Neural progenitor cell (in vitro differentiated cells): ENCODE data around the gene OAS3.

Experiments
- CTCF ChIP-seq: fragments of 200-600 bp; sonication (generic); IDR thresholded peaks from 2 replicates; pipeline ENCODE4 v1.5.1; 2017; ENCODE audit warnings: antibody characterized with exemption, mild to moderate bottlenecking
- EZH2 ChIP-seq: fragments of 200-600 bp; sonication (generic); IDR thresholded peaks from 2 replicates; pipeline ENCODE4 v1.6.1; 2017; ENCODE audit warnings: antibody characterized with exemption, mild to moderate bottlenecking, moderate library complexity

- TF ChIP-seq CTCF (no peak), EZH2 (no peak)
Observed at GRCh38 chr12:113002155-113002554, 63.9 kb downstream of the OAS3 start.
